ENCODE measurements around the gene SCAI.

SCAI gene

DNA sequence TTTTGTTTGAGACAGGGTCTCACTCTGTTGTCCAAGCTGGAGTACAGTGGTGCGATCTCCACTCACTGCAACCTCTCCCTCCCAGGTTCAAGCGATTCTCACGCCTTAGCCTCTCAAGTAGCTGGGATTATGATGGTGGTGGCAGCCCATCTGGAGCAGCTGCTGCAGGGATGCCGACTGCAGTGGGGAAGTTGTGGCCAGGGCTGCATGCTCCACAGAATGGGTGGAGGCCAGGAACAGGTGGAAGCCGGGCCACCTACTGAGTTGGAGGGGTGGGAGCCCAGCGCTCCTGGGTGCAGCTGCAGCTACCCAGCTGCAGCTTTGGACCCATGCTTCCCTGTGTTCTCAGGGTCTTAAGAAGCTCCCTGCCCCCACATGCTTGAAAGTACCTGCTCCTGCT, 99.7 kb downstream of the SCAI start:
- H3K27ac ChIP-seq (ENCODE audit: low read depth, low read length), result no peak overlapping the region
- no peak overlapping the region for H3K9ac ChIP-seq (ENCODE audit: low read length)
- no peaks in the 10 kb centered on the region for H3K9me3 ChIP-seq (ENCODE audit: insufficient read depth, low read length)
- H3K36me3 ChIP-seq (ENCODE audit: low read length), result no peaks in the 10 kb centered on the region
- TF ChIP-seq, protein P1, sequence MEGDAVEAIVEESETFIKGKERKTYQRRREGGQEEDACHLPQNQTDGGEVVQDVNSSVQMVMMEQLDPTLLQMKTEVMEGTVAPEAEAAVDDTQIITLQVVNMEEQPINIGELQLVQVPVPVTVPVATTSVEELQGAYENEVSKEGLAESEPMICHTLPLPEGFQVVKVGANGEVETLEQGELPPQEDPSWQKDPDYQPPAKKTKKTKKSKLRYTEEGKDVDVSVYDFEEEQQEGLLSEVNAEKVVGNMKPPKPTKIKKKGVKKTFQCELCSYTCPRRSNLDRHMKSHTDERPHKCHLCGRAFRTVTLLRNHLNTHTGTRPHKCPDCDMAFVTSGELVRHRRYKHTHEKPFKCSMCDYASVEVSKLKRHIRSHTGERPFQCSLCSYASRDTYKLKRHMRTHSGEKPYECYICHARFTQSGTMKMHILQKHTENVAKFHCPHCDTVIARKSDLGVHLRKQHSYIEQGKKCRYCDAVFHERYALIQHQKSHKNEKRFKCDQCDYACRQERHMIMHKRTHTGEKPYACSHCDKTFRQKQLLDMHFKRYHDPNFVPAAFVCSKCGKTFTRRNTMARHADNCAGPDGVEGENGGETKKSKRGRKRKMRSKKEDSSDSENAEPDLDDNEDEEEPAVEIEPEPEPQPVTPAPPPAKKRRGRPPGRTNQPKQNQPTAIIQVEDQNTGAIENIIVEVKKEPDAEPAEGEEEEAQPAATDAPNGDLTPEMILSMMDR (IDR thresholded peaks at IDR 0.05; ENCODE audit: insufficient read depth, low read length, poor library complexity, severe bottlenecking), result no peak
- TF ChIP-seq EZH2phosphoT487 (conservative IDR thresholded peaks at IDR 0.05; ENCODE audit: low read length), result no peak
- no peak overlapping the region for H3K4me3 ChIP-seq (ENCODE audit: insufficient read depth, low read length, poor library complexity, severe bottlenecking)
- H3K9me2 ChIP-seq (replicated peaks; ENCODE audit: insufficient read depth, low read length), result no peaks in the 10 kb centered on the region
- no peaks in the 10 kb centered on the region for H4K20me1 ChIP-seq (ENCODE audit: low read depth, low read length)
- H3K4me2 ChIP-seq (ENCODE audit: low read depth, low read length, poor library complexity, severe bottlenecking), result no peak overlapping the region
- H3K79me2 ChIP-seq (ENCODE audit: insufficient read depth, low read length), result no peaks in the 10 kb centered on the region
- no peak overlapping the region for H2AFZ ChIP-seq (ENCODE audit: low read depth, low read length, severe bottlenecking)
- H3F3A ChIP-seq (ENCODE audit: insufficient read depth), result no peaks in the 10 kb centered on the region
- H3K27me3 ChIP-seq (ENCODE audit: low read length), result no peaks in the 10 kb centered on the region

DNA sequence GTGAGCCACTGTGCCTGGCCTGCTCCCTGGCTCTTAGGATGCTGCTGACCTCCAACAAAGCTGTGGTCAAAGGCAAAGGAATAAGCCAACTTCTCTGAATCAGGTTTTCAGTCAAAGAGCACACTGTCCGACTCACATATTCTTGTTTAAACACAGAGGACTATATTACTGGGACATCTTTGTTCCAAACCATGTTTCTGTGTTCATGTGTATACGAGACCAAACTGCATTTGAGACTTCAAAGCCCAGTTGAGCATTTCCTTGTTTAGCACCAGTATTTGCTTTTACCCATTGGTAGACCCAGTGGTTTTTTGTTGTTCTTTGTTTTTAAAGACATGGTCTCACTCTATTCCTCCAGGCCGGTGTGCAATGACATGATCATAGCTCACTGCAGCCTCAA, 100.2 kb downstream of the SCAI start:
- H3K27me3 ChIP-seq (ENCODE audit: low read length), result no peaks in the 10 kb centered on the region
- H3K9me3 ChIP-seq (ENCODE audit: insufficient read depth, low read length), result no peaks in the 10 kb centered on the region
- no peaks in the 10 kb centered on the region for H3K79me2 ChIP-seq (ENCODE audit: insufficient read depth, low read length)
- no peaks in the 10 kb centered on the region for H3F3A ChIP-seq (ENCODE audit: insufficient read depth)
- H3K36me3 ChIP-seq (ENCODE audit: low read length), result no peaks in the 10 kb centered on the region
- no peaks in the 10 kb centered on the region for H3K9me2 ChIP-seq (replicated peaks; ENCODE audit: insufficient read depth, low read length)
- H3K4me2 ChIP-seq (ENCODE audit: low read depth, low read length, poor library complexity, severe bottlenecking), result no peak overlapping the region
- no peak overlapping the region for H3K9ac ChIP-seq (ENCODE audit: low read length)
- H2AFZ ChIP-seq (ENCODE audit: low read depth, low read length, severe bottlenecking), result no peak overlapping the region
- H3K27ac ChIP-seq (ENCODE audit: low read depth, low read length), result no peak overlapping the region
- no peaks in the 10 kb centered on the region for H4K20me1 ChIP-seq (ENCODE audit: low read depth, low read length)
- no peak overlapping the region for H3K4me3 ChIP-seq (ENCODE audit: insufficient read depth, low read length, poor library complexity, severe bottlenecking)
- TF ChIP-seq, protein P1 (IDR thresholded peaks at IDR 0.05; ENCODE audit: insufficient read depth, low read length, poor library complexity, severe bottlenecking), result no peak
- no peak for TF ChIP-seq EZH2phosphoT487 (conservative IDR thresholded peaks at IDR 0.05; ENCODE audit: low read length)

DNA sequence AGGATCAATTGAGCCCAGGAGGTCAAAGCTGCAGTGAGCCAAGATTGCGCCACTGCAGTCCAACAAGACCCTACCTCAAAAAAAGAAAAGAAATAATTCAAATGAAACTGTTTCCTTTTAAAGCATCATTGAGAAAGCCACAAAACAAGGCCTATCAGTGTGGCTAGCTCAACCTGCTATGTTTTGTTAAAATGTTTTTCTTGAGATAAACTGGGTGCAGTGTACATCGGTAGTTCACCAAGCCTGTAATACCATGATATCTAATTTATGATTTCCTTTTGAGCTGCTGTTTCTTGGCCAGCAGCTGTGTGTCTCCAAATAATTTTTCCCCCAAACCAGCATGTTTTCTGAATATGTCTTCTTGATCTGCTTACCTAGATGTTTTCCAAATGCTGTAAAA, 105.2 kb downstream of the SCAI start:
- Histone ChIP-seq H3F3A (ENCODE audit: insufficient read depth) (no peaks in the 10 kb centered on the region), H4K20me1 (ENCODE audit: low read depth, low read length) (no peaks in the 10 kb centered on the region), H3K36me3 (ENCODE audit: low read length) (no peaks in the 10 kb centered on the region), H3K27ac (ENCODE audit: low read depth, low read length) (no peak overlapping the region), H2AFZ (ENCODE audit: low read depth, low read length, severe bottlenecking) (no peak overlapping the region), H3K4me3 (ENCODE audit: insufficient read depth, low read length, poor library complexity, severe bottlenecking) (no peak overlapping the region), H3K9ac (ENCODE audit: low read length) (no peak overlapping the region), H3K9me3 (ENCODE audit: insufficient read depth, low read length) (no peaks in the 10 kb centered on the region), H3K27me3 (ENCODE audit: low read length) (no peaks in the 10 kb centered on the region), H3K9me2 (replicated peaks; ENCODE audit: insufficient read depth, low read length) (no peaks in the 10 kb centered on the region), H3K4me2 (ENCODE audit: low read depth, low read length, poor library complexity, severe bottlenecking) (no peak overlapping the region), H3K79me2 (ENCODE audit: insufficient read depth, low read length) (no peaks in the 10 kb centered on the region)
- TF ChIP-seq, protein P1 (IDR thresholded peaks at IDR 0.05; ENCODE audit: insufficient read depth, low read length, poor library complexity, severe bottlenecking), result no peak

DNA sequence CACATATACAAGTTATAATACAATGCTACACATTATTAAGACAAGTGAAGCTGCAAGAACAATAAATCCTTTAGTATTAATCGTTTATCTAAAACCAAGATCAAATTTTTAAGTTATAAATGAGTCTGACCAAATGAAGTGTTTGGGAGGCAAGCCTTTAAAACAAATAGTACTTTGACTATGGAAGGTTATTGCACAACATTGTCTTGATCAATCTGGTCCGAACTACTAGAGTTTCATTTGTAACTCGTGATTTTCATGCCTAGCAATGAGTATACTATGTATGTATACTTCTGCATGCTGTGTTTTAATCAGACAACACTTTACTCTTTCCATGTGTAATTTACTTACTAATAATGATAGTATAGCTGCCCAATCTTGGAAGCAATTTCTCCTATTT, 115.3 kb downstream of the SCAI start:
- Histone ChIP-seq H3F3A (ENCODE audit: insufficient read depth) (no peaks in the 10 kb centered on the region), H3K4me2 (ENCODE audit: low read depth, low read length, poor library complexity, severe bottlenecking) (no peak overlapping the region), H3K9me3 (ENCODE audit: insufficient read depth, low read length) (no peaks in the 10 kb centered on the region), H4K20me1 (ENCODE audit: low read depth, low read length) (no peaks in the 10 kb centered on the region), H3K79me2 (ENCODE audit: insufficient read depth, low read length) (no peaks in the 10 kb centered on the region), H3K4me3 (ENCODE audit: insufficient read depth, low read length, poor library complexity, severe bottlenecking) (no peak overlapping the region), H3K9me2 (replicated peaks; ENCODE audit: insufficient read depth, low read length) (no peaks in the 10 kb centered on the region), H2AFZ (ENCODE audit: low read depth, low read length, severe bottlenecking) (no peak overlapping the region), H3K27me3 (ENCODE audit: low read length) (no peaks in the 10 kb centered on the region), H3K27ac (ENCODE audit: low read depth, low read length) (no peak overlapping the region), H3K9ac (ENCODE audit: low read length) (no peak overlapping the region), H3K36me3 (ENCODE audit: low read length) (peaks cover 10% of the 10 kb centered on the region; the same call in 1 of the 2 replicates)
- TF ChIP-seq EZH2phosphoT487 (conservative IDR thresholded peaks at IDR 0.05; ENCODE audit: low read length), result no peak
- TF ChIP-seq, protein P1 (IDR thresholded peaks at IDR 0.05; ENCODE audit: insufficient read depth, low read length, poor library complexity, severe bottlenecking), result no peak

All from SU-DHL-6 (cell line).